ENCODE measurements around the gene VAT1.

VAT1 gene

GRCh38 chr17:43027091-43028032, 5.2 kb upstream of the VAT1 start:
- no peak for DNase-seq (ENCODE audit: low read depth in 1 of 2, low spot score in 1 of 2)

- DNase-seq (ENCODE audit: low read depth in 1 of 2, low spot score in 1 of 2), result no peak
These were observed 4.4 kb upstream of the VAT1 start for GRCh38 chr17:43026595-43026994.

- DNase-seq (ENCODE audit: low read depth in 1 of 2, low spot score in 1 of 2), result no peak
These were observed 3.8 kb upstream of the VAT1 start for GRCh38 chr17:43025766-43026537.

GRCh38 chr17:43025290-43025657, 3.1 kb upstream of the VAT1 start:
- DNase-seq (ENCODE audit: low read depth in 1 of 2, low spot score in 1 of 2), result no peak

- peak; percentile 50 to 68 for DNase-seq (ENCODE audit: low read depth in 1 of 2, low spot score in 1 of 2)
These were observed 2.5 kb upstream of the VAT1 start, which contains the start of gene RND2 for GRCh38 chr17:43024407-43025289. RND2 (plus strand) TSS chr17:43025231; CDS start chr17:43025348, 117 bp downstream.

- DNase-seq (ENCODE audit: low read depth in 1 of 2, low spot score in 1 of 2), result no peak
These were observed 1.1 kb downstream of the VAT1 start for GRCh38 chr17:43020789-43021740.

- no peak for DNase-seq (ENCODE audit: low read depth in 1 of 2, low spot score in 1 of 2)
These were observed 2.1 kb downstream of the VAT1 start for GRCh38 chr17:43020030-43020621.

GRCh38 chr17:43019418-43019817, 2.8 kb downstream of the VAT1 start:
- no peak for DNase-seq (ENCODE audit: low read depth in 1 of 2, low spot score in 1 of 2)

- no peak for DNase-seq (ENCODE audit: low read depth in 1 of 2, low spot score in 1 of 2)
These were observed 3.3 kb downstream of the VAT1 start for GRCh38 chr17:43018932-43019331.

GRCh38 chr17:43018008-43018853, 4.0 kb downstream of the VAT1 start:
- DNase-seq (ENCODE audit: low read depth in 1 of 2, low spot score in 1 of 2), result no peak

- DNase-seq (ENCODE audit: low read depth in 1 of 2, low spot score in 1 of 2), result no peak
These were observed 6.0 kb downstream of the VAT1 start for GRCh38 chr17:43016216-43016615.

GRCh38 chr17:43015579-43015978, 6.6 kb downstream of the VAT1 start:
- DNase-seq (ENCODE audit: low read depth in 1 of 2, low spot score in 1 of 2), result no peak

GRCh38 chr17:43014649-43015542, 7.3 kb downstream of the VAT1 start:
- no peak for DNase-seq (ENCODE audit: low read depth in 1 of 2, low spot score in 1 of 2)

GRCh38 chr17:43014020-43014648, 8.1 kb downstream of the VAT1 start:
- DNase-seq (ENCODE audit: low read depth in 1 of 2, low spot score in 1 of 2), result no peak

- no peak for DNase-seq (ENCODE audit: low read depth in 1 of 2, low spot score in 1 of 2)
These were observed 8.9 kb downstream of the VAT1 start for GRCh38 chr17:43013296-43013695.

GRCh38 chr17:43011728-43012472, 10.3 kb downstream of the VAT1 start:
- DNase-seq (ENCODE audit: low read depth in 1 of 2, low spot score in 1 of 2), result no peak

Measured in stimulated activated CD4-positive, alpha-beta T cell treated with anti-CD3 and anti-CD28 coated beads, Interleukin-15, amount 100 ng/mL, for 1 hour (primary cell).